HG03575 (cell line): ENCODE data around the gene EZH2.
A peak's percentile ranks its signal among the peaks of the same experiment; 100 is the strongest.

Experiments used
- ATAC-seq: cut with Tn5 transposase; IDR thresholded peaks from one replicate; pipeline ENCODE4 v1.9.1; 2021; ENCODE audit not compliant: unreplicated experiment, insufficient number of reproducible peaks, low FRiP score; ENCODE audit errors: extremely low read depth

The EZH2 gene

GRCh38 chr7:148884049-148884298 is at the start of gene EZH2:
Gene EZH2 (minus strand): TSS chr7:148884291. CDS start chr7:148847298, 36,993 bp downstream.
- peak; percentile 4 for ATAC-seq

- ATAC-seq: no peak
These were observed 47.4 kb upstream of the EZH2 start for GRCh38 chr7:148931470-148931869.

GRCh38 chr7:148930335-148930734 is 46.2 kb upstream of the EZH2 start:
- ATAC-seq: no peak

GRCh38 chr7:148929176-148929575 is 45.1 kb upstream of the EZH2 start:
- no peak for ATAC-seq

- no peak for ATAC-seq
These were observed 43.3 kb upstream of the EZH2 start for GRCh38 chr7:148927123-148928045.

- no peak for ATAC-seq
These were observed 41.7 kb upstream of the EZH2 start for GRCh38 chr7:148925836-148926235.

- ATAC-seq: no peak
These were observed 39.9 kb upstream of the EZH2 start for GRCh38 chr7:148924011-148924410.

- ATAC-seq: no peak
These were observed 37.7 kb upstream of the EZH2 start for GRCh38 chr7:148921806-148922205.

GRCh38 chr7:148921189-148921588 is 37.1 kb upstream of the EZH2 start:
- ATAC-seq: no peak

GRCh38 chr7:148919859-148920258 is 35.8 kb upstream of the EZH2 start:
- ATAC-seq: peak; percentile 73

GRCh38 chr7:148918058-148918596 is 34.0 kb upstream of the EZH2 start:
- ATAC-seq: no peak

GRCh38 chr7:148916186-148916585 is 32.1 kb upstream of the EZH2 start:
- ATAC-seq: no peak

GRCh38 chr7:148915211-148915610 is 31.1 kb upstream of the EZH2 start:
- no peak for ATAC-seq

GRCh38 chr7:148914208-148914777 is 30.2 kb upstream of the EZH2 start:
- ATAC-seq: no peak

GRCh38 chr7:148912758-148913541 is 28.9 kb upstream of the EZH2 start:
- ATAC-seq: peak; percentile 59

- no peak for ATAC-seq
These were observed 28.1 kb upstream of the EZH2 start for GRCh38 chr7:148912151-148912550.

- no peak for ATAC-seq
These were observed 27.5 kb upstream of the EZH2 start for GRCh38 chr7:148911626-148912025.

GRCh38 chr7:148909568-148909967 is 25.5 kb upstream of the EZH2 start:
- ATAC-seq: no peak

- no peak for ATAC-seq
These were observed 22.8 kb upstream of the EZH2 start for GRCh38 chr7:148906707-148907498.
